Coronary artery (tissue), 2 donors: Measurements from ENCODE around the gene ABHD18.
"Not testable (repeated sequence)": the region's sequence is repeated elsewhere in the genome, so short reads cannot be mapped to it uniquely, and the experiment has no call there.

ENCODE experiments used
- DNase-seq: peaks from one replicate; pipeline ENCODE4 v3.0.0-alpha.2; 2017; ENCODE audit warnings: low spot score
- H3K27ac ChIP-seq, 2 donors: fragments of 200-600 bp; sonication (generic); one replicate each; pipeline ENCODE4 v1.5.1; 2016 to 2019
- H3K4me3 ChIP-seq: fragments of 200-600 bp; sonication (generic); 2 replicates; pipeline ENCODE4 v1.5.1; 2016; ENCODE audit warnings: mild to moderate bottlenecking, moderate library complexity
- CTCF ChIP-seq: fragments of 200-600 bp; sonication (generic); IDR thresholded peaks from one replicate; pipeline ENCODE4 v1.5.1; 2019; ENCODE audit warnings: antibody characterized with exemption

The ABHD18 gene

GRCh38 chr4:127997534-127998388 is 32.6 kb downstream of the ABHD18 start:
- no peak for TF ChIP-seq CTCF
- no peak for DNase-seq
- no peak overlapping the region for H3K4me3 ChIP-seq
- H3K27ac ChIP-seq: no peak overlapping the region

DNA sequence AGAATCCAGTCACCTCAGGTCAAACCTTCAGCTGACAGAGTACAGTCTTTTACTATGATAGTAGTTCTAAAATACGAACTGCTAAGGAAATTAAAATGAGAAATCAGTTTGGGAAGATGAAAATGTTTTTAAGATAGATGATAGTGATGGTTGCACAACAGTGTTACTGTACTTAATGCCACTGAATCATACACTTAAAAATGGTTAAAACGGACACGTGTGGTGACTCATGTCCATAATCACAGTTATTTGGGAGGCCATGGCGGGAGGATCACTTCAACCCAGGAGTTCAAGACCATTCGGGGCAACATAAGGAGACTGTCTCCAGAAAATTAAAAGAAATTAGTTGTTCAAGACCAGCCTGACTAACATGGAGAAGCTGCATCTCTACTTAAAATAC is 41.4 kb downstream of the ABHD18 start:
- H3K27ac ChIP-seq: no peak overlapping the region
- no peak for DNase-seq
- TF ChIP-seq CTCF: no peak
- no peak overlapping the region for H3K4me3 ChIP-seq

DNA sequence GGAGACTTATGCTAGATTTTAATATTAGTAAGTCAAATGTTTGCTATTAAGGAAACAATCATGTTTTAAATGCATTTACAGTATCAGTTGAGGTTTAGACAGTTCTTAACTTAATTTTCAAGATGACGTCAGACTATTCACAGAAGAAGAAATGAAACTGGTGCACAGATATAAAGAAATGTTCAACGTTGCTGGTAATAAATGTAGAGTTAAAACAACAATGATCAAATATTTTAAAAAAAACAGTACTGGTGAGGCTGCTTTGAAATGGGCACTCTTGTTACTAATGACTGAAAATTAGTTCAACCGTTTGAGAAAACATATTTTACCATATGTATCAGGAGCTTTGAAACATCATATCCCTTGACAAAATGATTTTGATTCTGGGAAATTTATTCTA is 44.2 kb downstream of the ABHD18 start:
- Histone ChIP-seq H3K4me3 (no peak overlapping the region), H3K27ac (no peak overlapping the region)
- no peak for DNase-seq
- TF ChIP-seq CTCF: no peak

DNA sequence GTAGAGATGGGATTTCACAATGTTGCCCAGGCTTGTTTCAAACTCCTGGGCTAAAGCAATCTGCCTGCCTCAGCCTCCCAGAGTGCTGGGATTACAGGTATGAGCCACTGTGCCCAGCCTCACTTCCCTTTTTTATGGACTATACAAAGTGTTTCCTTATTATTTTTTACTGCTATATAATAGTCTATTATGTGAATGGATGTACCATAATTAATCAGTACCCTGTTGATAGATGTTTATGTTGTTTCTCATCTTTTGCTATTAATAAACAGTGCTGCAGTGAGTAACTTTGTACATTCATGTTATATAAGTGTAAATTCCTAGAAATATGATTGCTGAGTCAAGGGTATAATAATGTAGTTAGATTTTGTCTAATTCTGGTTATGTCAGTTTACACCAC is 60.1 kb downstream of the ABHD18 start:
- Histone ChIP-seq H3K27ac (no peak overlapping the region), H3K4me3 (no peak overlapping the region)
- no peak for TF ChIP-seq CTCF
- DNase-seq: no peak

GRCh38 chr4:128029907-128030306 is 64.7 kb downstream of the ABHD18 start:
- H3K4me3 ChIP-seq: no peak overlapping the region
- H3K27ac ChIP-seq: no peak overlapping the region
- DNase-seq: no peak
- TF ChIP-seq CTCF: no peak

- no peak overlapping the region for H3K4me3 ChIP-seq
- no peak for TF ChIP-seq CTCF
- no peak for DNase-seq
- no peak overlapping the region for H3K27ac ChIP-seq
Observed at GRCh38 chr4:128031756-128032384, 66.7 kb downstream of the ABHD18 start.

- DNase-seq: no peak
- H3K27ac ChIP-seq: no peak overlapping the region
- no peak overlapping the region for H3K4me3 ChIP-seq
- no peak for TF ChIP-seq CTCF
Observed at GRCh38 chr4:128039568-128039967, 74.4 kb downstream of the ABHD18 start.

- H3K4me3 ChIP-seq, DNase-seq: not testable (repeated sequence)
Observed at GRCh38 chr4:128047019-128047418, 81.8 kb downstream of the ABHD18 start.

DNA sequence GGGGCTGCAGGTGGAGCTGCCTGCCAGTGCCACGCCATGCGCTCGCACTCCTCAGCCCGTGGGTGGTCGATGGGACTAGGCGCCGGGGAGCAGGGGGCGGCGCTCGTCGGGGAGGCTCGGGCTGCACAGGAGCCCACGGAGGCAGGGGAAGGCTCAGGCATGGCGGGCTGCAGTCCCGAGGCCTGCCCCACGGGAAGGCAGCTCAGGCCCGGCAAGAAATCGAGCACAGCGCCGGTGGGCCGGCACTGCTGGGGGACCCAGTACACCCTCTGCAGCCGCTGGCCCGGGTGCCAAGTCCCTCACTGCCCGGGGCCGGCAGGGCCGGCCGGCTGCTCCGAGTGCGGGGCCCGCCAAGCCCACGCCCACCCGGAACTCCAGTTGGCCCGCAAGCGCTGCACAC is 82.3 kb downstream of the ABHD18 start:
- not testable (repeated sequence) for H3K4me3 ChIP-seq, DNase-seq

More at GRCh38 chr4:128047019-128047418, 81.8 kb downstream of the ABHD18 start:
- not testable (repeated sequence) for H3K27ac ChIP-seq

DNA sequence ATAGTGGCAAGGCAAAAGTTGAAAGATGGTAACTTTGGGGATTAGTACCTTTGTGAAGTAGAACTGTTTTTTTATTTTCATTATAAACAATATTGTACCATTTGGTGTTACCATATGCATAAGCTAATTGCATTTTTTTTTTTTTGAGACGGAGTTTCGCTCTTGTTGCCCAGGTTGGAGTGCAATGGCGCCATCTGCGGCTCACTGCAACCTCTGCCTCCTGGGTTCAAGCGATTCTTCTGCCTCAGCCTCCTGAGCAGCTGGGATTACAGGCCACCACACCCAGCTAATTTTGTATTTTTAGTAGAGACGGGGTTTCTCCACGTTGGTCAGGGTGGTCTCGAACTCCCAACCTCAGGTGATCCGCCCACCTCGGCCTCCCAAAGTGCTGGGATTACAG is 86.0 kb downstream of the ABHD18 start:
- not testable (repeated sequence) for DNase-seq

More for the DNA sequence above, 82.3 kb downstream of the ABHD18 start:
- H3K27ac ChIP-seq: not testable (repeated sequence)

More for the DNA sequence above, 86.0 kb downstream of the ABHD18 start:
- not testable (repeated sequence) for H3K27ac ChIP-seq, H3K4me3 ChIP-seq
